ENCODE data around the gene DAB2.

DNA sequence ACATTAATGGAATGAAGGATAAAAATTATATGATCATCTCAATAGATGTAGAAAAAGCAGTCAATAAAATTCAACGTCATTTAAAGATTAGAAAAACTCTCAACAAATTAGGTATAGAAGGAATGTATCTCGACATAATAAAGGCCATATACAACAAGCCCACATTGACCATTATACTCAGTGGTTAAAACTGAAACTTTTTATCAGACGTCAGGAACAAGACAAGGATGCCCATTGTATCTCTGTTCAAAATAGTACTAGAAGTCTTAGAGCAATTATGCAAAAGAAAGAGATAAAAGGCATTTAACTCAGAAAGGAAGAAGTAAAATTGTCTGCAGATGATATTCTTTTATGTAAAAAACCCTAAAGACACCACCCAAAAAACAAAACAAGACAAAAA lies 101.2 kb downstream of the DAB2 start:
- TF ChIP-seq, protein P1, sequence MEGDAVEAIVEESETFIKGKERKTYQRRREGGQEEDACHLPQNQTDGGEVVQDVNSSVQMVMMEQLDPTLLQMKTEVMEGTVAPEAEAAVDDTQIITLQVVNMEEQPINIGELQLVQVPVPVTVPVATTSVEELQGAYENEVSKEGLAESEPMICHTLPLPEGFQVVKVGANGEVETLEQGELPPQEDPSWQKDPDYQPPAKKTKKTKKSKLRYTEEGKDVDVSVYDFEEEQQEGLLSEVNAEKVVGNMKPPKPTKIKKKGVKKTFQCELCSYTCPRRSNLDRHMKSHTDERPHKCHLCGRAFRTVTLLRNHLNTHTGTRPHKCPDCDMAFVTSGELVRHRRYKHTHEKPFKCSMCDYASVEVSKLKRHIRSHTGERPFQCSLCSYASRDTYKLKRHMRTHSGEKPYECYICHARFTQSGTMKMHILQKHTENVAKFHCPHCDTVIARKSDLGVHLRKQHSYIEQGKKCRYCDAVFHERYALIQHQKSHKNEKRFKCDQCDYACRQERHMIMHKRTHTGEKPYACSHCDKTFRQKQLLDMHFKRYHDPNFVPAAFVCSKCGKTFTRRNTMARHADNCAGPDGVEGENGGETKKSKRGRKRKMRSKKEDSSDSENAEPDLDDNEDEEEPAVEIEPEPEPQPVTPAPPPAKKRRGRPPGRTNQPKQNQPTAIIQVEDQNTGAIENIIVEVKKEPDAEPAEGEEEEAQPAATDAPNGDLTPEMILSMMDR (conservative IDR thresholded peaks at IDR 0.05 in 1 of 2, IDR thresholded peaks at IDR 0.05 in 1 of 2; ENCODE audit: low read depth in 1 of 2, low read length in 2 of 2): no peak
- no peak for TF ChIP-seq EZH2 (IDR thresholded peaks at IDR 0.05; ENCODE audit: low read length, missing control alignments)

All from fibroblast of lung (primary cell).